Activated T-cell treated with anti-CD3 and anti-CD28 coated beads, Interleukin-2, amount 50 U/mL, for 48 hours (primary cell): ENCODE measurements around the gene CNTNAP3B.
"Not testable (repeated sequence)": the region's sequence is repeated elsewhere in the genome, so short reads cannot be mapped to it uniquely, and the experiment has no call there.

Source experiments
- DNase-seq, 2 experiments: peaks; one replicate each; pipeline ENCODE4 v3.0.0-alpha.2; 2020

CNTNAP3B gene

DNA sequence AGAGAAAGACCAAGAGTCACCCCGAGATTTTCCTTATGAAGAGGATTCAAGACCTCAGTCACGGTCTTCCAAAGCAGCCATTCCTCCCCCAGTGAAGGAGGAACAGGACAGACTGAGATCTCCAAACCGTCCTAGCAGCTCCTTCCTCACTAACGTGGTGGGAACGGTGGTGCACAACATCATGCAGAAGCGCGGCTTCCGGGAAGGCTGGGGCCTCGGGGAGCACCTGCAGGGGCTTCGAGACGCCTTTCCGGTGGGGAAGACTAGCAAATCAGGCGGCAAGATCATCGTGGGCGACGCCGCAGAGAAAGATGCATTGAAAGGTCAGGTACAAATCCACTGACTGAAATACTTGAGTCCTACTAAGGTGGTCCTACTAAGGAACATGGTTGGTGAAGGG lies 154.3 kb downstream of the CNTNAP3B start:
- not testable (repeated sequence) for DNase-seq

DNA sequence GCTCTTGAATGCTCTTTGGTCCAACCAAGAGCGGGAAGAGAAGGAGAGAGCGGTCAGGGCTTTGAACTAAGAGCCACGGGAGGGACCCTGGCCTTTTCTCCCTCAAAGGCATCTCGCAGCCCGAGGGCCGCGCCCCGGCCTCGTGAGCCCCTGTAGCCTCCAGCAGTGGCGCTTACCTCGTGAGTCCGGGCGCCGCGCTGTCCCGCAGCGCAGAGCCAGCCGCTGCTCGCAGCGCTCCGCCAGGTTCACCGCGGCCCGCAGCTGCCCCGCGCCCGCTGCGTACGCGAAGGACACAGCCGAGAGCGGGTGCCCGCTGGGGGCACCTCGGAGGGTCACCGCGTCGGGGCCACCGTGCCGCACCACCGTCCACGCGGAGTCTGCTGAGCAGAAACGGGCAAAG lies 176.2 kb downstream of the CNTNAP3B start:
- DNase-seq: not testable (repeated sequence)

DNA sequence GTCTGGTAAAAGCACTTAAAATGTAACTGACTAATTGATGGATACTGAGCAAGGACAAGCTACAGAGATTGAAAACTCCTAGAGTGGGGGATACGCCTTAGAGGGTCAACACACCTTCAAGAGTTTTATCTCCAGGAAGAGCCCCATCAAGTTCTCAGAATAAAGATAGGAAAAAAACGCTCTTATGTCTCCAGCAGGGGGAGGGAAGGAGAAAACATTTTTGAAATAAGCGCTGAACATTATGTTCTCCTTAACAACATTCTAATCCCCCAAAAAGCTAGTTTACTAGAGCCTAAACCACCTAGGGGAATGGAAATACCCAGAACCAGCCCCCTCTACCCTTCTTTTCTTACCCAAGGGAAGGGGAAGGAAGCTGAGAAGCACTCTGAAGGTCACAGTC lies 187.5 kb downstream of the CNTNAP3B start:
- not testable (repeated sequence) for DNase-seq

DNA sequence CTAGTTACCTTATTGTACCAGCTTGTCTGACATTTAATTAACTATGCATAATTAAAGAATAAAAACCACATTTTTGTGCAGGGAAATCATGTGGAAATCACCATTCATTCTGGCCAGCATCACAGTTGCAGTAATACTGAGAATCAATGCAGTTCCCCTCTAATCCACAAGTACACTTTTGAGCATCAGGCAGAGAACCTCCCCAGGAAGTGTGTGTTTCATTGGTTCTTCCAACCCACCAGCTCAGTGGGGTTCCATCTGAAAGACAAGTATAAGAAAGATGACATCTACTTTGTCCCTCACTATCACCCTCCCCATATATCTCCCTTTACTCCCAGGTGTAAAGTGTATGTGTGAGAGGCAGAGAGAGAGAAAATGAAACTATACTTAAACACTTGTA lies 191.1 kb downstream of the CNTNAP3B start:
- DNase-seq: not testable (repeated sequence)

DNA sequence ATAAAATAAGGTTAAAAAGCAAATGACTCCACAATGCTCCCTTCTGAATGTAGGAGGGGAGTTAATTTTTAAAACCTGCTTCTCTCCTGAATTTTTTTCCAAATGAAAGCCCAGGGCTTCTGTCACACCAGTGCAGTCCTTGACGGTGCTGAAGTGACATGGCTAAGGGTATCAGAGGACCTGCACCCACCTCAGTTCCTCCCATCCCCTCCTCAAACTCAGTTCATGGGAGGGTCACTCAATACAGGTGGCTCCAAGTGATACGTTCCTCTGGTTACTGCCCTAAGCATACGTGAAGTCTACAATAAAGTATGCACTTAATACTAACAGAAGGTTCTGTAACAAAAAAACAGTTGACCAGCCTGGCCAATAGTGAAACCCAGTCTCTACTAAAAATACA lies 193.5 kb downstream of the CNTNAP3B start:
- DNase-seq: not testable (repeated sequence)

DNA sequence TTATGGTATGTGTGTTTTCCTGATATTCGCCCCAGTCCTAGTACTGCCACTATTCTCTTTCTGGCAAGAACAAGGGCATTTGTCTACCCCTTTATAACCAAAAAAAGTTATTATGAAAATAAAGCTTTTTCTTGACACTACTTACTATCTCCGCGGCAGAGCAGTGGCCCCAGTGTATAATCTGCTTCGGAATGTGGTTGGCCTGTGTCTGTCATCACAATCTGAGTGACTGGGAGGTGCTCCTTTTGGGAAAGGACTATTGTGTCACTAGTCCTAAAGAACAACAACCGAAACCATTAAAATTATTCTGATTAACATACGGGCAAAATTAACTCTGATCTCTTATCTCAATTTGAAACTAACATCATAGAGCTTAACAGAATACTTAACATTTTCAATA lies 200.1 kb downstream of the CNTNAP3B start:
- not testable (repeated sequence) for DNase-seq

DNA sequence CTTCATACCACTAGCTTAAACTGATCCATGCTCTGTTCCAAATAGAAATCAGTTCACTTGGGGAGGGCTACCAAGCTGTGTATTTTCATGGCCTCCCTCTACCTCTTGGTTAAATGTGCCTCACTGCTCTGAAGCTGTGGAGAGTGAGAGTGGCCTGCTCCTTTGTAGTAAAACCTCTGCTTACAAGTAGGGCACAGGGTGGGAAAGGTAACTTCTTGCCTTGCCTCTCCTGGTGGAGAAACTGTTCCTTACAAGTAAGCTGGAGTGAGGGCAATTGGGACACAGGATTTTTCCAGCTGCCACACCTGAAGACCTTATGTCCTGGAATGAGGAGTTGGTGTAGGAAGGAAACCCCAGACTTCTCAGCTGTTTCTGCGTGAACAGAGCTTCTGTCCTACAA lies 211.9 kb downstream of the CNTNAP3B start:
- not testable (repeated sequence) for DNase-seq

DNA sequence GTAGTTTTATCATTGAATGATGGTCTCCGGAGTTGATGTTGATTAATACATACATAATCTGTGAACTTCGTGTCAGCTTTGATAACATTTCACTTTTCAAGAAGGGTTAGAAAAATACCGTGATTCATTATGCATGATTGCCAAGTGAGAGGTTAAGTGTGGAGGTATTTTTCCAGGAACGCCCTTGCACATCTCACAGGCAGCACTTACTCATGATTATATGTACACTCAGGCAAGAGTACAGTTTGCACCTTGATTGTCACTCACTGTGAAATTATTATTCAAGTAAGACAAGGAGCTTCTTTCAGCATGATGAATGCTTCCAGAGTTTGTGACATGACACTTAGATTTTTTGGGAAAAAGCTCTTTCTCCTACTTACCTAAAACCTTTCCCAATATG lies 223.7 kb downstream of the CNTNAP3B start:
- DNase-seq: not testable (repeated sequence)

DNA sequence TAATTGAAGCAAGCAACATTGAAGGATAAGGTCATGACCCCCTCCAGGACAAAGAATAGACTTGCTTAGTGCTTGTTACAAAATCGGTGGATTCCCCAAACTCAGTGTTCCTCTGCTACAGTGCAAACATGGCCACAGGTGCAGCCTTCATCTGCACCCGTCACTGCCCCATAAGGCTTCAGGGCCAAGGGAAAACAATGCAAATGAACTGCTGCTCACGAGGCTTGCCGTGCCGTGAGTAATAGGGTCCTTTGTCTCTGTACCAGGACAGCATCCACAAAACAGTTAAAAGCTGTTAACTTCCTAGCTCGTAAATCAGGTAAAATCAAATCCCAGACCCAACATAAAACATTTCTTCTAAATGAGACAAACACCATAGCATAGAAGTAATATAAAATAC lies 226.5 kb downstream of the CNTNAP3B start:
- not testable (repeated sequence) for DNase-seq

DNA sequence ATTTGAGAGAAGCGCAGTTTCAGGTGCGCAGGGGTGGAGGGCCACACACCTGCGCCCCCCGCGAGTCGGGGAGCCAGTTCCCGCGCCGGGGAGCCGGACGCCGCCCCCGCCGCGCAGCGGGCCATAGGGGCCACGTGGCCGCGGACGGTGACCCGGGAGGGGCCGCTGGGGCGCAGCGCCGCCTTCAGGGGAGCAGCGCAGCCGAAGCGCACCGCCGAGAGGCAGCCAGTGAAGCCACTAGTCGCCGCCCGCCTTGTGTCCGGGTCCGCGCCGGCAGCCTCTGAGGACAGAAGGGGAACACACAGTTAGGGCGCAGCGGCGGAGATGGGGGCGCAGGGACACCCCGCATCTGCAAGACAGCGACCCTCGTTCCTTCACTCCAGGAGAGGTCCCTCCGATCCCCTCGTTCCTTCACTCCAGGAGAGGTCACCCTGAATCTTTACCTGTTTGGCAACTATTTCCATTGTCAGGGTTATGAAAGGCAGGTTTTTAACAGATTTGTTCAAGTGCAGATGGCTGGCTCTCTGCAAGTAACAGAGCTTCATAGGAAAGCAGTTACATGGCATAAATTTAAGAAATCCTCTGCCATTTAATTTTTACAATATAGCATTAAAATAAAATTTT lies 230.4 kb downstream of the CNTNAP3B start:
- DNase-seq: not testable (repeated sequence)

DNA sequence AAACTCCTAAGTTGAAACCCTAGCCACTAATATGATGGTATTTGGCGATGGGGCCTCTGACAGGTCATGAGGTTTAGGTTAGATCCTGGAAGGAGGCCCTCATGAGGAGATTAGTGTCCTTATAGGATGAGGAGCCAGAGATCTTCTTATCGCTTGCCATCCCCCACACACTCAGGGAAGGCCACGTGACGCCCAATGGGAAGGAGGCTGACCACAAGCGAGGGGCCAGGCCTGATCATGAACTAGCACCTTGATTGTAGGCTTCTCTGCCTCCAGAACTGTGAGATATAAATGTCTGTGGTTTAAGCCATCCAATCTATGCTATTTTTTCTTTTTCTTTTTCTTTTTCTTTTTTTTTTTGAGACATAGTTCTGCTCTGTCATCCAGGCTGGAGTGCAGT lies 254.7 kb downstream of the CNTNAP3B start:
- not testable (repeated sequence) for DNase-seq

DNA sequence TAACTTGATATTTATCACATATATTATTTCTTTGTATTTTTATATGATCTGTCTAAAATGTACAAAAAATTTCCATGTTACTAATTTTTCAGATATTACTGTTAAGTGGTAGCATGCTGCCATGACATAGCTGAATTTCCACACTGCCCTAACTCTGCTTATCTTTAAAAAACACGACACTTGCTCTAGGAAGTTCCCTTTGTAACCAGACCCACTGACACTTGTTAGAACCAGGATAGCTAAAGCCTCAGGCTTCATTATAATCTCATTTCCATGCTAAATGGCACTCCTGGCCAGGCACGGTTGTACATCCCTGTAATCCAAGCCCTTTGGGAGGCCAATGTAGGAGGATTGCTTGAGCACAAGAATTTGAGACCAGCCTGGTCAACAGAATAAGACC lies 273.8 kb downstream of the CNTNAP3B start:
- DNase-seq: not testable (repeated sequence)

DNA sequence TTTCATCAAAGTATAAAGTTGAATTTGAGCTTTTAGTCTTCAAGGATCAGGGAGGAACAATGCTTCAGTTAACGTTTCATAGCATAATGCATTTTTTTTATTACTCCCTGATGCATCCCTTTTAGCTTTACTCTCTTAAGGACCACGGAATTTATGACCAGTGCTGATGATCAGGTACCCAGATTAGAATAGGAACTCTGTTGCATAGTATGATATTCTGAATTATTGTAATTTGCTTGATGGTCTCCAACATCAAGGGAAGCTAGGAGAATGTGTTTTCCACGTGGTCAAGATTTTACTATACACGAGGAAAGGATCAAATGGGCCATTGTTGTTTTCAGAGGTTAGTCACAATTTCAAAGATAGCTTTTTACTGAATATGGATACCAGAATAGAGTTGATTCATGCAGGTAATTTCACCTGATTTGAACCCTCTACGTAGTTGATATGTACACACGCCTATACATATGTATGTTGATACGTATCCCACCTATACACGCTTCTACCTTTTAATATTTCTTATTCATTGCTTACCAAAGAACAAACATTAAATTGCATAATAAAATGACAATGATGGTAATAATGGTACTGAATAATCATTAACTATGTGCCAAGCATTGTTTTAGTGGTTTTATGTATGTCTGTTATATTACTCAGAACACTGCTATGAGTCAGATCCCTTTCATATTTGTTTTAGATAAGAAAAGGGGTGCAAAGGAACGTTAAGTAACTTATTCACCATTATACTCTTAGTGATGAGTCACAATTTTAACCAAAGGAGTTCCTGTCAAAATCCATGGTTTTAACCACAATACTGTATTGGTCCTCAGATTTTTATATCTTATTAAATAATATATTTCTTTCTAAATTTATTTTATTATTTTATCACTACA lies 277.1 kb downstream of the CNTNAP3B start:
- DNase-seq: not testable (repeated sequence)

DNA sequence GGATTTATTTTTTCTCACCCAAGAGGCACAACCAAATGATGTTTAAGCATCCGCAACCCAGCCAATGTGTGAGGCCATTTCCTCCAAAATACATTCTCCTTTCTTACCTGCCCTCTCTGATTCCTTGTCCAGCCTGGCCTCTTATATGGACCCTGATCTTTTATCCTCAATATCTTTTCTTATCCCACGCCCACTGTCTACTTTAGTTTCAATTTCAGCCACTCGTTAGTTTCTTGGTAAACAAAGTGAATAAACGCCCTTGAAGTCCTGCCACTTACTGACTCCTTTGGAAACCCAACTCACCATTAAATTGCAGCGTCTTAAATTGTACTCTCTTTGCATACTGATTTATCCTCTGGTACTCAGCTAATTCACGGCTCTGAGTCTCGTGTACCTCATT lies 281.4 kb downstream of the CNTNAP3B start:
- not testable (repeated sequence) for DNase-seq
